ENCODE measurements around the gene TRPM6.

Gene TRPM6

DNA sequence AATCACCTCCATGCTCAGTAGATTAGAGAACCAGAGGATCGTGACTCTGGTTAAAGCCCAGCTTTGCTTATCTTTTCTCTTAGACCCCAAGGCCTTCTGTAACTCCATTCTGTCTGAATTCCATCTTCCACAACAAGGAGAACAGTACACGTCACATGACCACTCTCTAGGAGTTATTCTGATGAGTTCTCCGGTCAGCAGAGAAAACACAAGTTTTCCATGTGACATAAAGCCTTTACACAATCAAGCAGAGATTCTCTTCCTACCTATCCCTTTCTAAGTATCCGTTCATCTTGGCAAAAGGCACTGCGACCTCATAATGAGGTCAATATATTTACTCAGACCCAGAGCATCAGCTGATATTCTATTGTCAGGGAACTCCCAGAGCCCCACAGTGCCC lies 112.3 kb downstream of the TRPM6 start:
- DNase-seq (ENCODE audit: low spot score): no peak

DNA sequence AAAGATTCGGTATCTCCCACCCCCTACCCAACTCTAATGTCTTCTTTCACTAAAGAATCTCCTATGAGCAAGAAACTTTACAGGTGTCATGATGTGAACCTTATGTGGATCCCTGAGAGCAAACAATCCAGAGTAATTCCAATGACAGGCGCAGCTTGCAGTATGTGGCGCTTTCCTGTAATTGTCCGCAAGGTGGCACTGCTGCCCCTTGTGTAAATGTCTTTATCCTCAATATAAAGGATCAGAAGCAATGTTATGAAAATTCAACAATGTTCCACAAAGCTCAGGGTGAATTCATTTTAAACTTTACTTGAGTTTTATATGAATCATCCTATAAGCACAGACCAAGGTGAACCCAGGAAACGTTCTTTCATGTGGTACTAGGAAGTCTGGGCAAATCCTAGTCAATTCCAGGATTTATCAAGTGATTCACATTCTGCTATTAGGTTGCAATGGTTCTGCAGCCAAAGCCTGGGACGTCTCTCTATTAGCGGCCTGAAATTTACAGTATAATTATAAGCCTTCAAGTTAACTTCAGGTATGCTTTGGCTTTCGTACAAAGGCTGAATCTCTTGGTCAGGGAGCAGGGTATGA lies 113.7 kb downstream of the TRPM6 start:
- DNase-seq (ENCODE audit: low spot score): peak; percentile 82

DNA sequence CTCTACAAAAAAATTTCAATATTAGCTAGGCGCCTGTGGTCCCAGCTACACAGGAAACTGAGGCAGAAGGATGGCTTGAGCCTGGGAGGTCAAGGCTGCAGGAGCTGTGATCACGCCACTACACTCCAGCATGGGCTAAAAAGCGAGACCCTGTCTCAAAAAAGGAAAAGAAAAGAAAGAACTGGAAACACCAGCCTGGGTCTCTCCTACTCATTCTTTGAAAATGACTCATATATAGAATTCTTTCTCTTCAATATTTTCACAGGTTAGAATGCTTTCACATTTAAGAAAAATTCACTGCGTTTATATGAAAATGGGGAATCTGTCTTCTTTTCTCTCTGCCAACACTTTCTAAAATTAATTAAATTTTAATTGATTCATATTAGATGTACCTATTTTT lies 115.6 kb downstream of the TRPM6 start:
- no peak for DNase-seq (ENCODE audit: low spot score)

DNA sequence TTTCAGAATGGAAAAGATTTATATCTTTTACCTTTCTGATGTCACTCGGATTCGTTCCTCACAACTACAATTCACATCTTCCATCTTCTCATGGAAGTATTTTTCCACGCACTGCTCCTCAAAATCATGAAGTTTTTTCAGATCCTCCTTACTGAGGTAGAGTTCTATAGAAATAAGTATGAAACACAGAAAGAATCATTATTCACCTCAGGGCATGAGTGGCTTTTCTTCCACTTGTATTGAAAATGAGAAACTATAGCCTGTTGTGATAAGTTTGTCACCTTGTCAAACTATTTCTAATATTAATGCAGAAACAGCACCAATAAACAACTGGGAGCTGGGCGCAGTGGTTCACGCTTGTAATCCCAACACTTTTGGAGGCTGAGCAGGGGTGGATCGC lies 116.0 kb downstream of the TRPM6 start:
- DNase-seq (ENCODE audit: low spot score): no peak

DNA sequence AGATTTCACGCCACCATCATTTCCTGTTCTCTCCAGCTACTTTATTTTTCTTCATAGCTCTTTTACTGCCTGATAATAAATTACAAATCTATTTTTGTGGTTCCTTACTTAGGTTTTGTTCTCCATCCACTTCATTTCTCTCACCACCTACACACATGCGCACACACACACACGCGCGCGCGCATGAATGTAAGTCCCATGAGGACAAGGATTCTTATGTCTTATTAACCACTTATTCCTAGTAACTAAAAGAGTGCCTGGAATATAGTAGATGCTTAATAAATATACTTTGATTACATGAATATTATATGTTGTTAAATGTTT lies 116.5 kb downstream of the TRPM6 start:
- DNase-seq (ENCODE audit: low spot score): no peak

DNA sequence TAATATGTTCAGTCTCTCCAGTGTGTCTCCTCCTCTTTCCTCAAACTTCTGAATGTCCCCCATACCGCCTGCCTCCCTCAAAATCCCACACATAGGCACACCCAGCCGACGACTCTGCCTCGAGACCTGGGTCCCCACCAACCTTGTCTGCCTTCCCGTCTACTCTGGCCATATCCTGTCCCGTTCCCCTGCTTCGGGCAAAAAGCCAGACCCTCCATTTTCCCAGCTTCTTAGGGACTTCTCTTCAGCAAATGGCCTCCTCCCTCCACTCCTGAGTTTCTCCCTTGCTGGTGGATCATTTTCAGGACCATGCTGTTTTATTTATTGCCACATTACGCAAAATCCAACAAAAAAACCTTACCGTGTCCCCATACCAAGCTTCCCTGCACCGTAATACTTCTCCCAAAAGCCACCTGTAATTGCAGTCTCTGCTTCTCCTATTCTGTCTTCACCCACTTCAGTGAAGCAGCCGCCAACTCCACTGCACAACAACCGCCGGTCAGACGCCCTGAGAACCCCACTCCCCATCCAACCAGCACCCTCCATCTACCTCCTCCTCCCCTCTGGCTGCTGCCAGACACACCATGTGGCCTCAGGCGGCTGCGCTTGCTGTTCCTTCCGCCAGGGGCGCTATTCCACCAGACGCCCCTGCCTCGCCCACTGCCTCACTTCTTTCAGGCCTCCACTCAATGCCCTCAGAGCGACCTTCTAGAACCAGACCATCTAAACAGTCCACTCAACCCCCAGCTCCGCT lies 117.0 kb downstream of the TRPM6 start:
- DNase-seq (ENCODE audit: low spot score): no peak

DNA sequence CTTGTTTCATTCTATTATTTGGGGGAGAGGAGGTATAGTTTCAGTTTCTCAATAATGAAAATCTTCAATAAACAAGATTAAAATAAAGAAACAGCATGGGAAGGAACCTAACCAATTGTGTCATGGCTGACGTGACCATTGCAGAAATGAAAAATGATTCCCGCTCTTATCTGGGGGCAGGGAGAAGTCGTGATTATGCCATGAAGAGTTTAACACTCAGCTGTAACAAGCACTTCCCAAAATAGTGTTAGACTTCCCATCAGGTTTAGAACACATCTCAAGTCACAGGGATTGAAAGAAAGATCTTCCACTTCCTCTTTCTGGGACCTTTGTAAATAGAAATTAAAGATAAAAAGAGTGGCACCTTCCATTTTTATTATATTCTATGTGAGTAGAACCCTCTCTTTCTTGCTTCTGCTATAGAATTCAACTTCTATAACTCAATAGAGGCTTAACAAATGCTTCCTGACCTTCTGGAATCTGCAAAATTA lies 122.2 kb downstream of the TRPM6 start:
- no peak for DNase-seq (ENCODE audit: low spot score)

DNA sequence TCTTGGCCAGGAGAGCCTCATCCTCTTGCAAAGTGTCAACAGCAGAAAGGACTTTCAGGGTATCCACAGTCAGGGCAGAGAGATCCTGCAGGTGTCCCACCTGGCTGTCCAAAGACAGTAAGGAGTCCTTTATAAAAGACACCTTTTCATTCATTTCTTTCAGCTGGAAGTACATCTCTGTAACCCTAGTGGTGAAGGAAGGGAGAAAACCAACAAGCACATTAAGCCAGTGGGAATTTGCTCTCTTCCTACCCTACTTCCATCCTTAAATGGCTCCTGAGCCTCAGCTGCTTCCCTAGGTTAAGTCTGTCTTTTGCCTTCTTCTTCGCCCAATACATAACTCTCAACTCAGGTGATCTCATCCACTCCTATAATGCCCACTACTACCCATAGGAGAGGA lies 124.8 kb downstream of the TRPM6 start:
- no peak for DNase-seq (ENCODE audit: low spot score)

DNA sequence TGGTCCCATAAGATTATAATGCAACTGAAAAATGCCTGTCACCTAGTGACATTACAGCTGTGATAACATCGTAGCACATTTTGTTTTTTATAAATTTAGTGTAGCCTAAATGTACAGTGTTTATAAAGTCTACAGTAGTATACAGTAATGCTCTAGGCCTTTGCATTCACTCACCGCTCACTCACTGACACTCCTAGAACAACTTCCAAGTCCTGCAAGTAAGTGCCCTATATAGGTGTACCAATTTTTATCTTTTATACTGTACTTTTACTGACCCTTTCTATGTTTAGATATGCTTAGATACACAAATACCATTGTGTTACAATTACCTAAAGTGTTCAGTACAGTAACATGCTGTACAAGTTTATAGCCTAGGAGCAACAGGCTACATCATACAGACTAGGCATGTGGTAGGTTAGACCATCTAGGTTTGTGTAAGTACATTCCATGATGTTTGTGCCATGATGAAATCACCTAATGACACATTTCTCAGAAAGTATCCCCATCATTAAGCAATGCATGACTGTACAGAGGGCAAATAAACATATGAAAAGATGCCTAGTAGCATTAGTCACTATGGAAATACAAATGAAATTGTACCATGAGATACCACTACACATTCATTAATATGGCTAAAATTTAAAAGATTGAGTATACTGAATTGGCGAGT lies 127.6 kb downstream of the TRPM6 start:
- DNase-seq (ENCODE audit: low spot score): peak; percentile 79

DNA sequence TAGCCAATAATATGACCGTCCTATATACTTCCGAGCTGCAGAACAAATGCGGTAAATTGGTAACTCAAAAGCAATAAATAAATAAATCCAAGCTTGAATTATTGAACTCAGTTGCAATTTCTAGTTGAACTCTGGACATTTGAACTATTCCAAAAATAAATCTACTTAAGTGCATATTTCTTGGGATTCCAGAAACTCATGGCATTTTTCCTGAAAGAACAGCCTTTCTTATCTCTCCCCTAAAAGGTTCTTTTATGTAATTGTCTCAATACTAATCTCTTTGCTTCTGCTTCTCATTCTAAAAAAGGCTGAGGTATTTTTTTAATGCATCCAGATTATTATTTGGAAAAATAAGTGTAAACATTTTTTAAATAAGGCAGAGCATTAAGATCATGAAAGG lies 131.7 kb downstream of the TRPM6 start:
- DNase-seq (ENCODE audit: low spot score): no peak

DNA sequence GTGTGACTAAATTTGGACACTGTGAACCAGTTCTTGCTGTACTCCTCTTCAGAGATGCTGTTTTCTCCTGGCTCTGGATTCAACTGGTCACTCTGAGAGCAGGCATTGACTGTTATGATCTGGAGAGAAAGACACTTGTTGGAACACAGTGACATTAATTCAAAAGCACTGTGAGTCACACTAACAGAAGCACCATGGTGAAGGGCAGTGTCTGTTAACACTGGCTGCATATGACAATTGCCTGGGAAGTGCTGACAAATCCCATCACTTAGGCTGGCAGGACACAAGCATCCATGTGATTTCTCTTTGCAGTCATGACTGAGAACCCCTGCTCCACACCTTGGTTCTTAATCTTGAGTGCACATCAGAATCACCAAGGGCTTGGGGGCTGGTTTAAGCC lies 132.4 kb downstream of the TRPM6 start:
- no peak for DNase-seq (ENCODE audit: low spot score)

DNA sequence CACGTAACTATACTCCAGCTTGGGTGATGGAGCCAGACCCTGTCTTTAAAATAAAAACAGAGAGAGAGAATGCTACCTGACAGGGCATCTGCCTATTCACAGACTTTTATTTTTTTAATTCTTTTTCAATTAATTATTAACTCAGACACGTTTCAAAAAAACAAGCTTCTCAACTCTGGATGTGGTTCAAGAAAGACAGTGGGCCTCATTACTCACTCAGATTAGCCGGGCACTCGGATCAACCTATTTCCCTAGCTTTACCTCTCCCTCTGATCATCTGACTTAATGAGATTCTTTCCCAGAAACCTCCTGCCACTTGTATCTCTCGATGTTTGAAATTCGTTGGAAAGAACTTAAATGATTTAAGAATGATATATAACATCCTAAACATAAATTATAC lies 134.1 kb downstream of the TRPM6 start:
- no peak for DNase-seq (ENCODE audit: low spot score)

DNA sequence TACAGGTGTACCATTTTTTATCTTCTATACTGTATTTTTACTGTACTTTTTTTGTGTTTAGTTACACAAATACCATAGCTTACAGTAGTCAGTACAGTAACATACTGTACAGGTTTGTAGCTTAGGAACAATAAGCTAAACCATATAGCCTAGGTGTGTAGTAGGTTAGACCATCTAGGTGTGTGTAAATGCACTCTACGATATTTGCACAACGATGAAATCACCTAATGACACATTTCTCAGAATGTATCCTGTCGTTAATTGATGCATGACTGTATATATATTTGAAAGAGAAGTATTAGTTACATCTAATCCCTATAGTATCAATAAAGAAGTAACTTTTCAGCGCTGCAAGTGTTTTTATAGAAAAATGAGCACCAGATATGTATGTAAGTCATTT lies 138.8 kb downstream of the TRPM6 start:
- DNase-seq (ENCODE audit: low spot score): no peak

DNA sequence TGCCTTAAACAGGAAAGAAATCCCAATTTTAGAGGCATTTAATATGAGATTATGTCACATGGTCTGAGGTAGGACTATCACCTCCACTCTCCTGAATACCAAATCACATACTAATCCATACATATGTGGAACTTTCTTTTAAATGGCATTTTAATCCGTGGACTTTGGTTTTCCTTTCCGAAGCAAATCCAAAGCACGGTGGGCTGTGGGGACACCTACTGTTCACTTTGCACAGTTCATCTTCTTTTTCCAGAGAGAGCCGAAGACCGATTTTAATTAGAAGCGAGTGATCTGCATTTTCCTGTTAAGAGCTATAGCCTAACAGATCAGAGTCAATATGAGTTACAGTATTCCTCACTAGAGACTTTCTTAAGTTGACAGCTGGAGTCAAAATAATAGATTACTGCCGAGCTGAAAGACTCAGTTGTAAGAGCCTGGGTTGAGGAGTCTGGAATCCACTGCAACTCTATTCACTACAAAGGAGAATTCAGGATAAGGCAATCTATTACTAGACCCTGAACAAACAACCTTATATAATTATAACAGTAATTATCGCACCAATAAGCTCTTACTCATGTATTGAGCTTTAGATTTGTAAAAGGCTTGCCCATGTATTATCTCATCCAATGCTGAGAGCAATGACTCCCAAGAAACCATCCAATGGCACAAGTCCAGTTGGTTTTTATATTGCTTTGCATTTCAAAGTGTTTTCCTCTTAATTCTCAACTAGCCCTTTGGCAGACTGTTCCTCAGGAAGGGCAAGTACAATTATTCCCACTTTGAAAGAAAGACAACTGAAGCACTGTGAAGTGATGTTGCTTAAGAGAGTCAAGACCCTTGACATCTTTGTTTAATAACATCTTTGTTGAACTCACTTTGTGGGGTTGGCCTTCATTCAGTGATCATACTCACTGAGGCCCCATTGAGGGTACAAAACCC lies 144.7 kb downstream of the TRPM6 start:
- peak; percentile 19 for DNase-seq (ENCODE audit: low spot score)

DNA sequence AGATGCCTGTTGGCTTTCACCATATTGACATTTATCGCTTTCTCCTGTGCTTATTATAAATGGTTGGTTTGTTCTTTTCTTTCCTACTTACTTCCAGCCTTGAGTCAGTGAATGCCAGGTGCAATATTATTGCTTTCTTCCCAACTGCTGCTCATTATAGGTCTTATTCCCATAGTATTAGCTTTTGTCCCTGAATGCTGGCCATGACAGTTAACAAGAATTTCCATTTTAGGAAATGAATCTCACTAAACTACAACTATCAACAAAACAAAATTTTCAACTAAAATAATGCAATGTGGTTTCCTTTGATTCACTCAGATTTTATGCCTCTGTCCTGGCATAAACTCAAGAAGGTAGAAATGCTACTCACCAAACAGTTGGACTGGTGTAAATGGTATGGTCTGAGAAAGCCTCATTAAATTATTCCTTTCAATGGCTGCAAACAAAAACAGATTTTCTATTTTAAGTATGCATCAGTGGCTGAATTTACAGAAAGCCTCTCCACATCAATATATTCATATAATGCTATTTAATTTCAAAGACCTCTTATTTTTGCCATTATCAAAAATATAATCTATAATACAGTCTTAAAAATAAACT lies 145.4 kb downstream of the TRPM6 start:
- DNase-seq (ENCODE audit: low spot score): no peak

DNA sequence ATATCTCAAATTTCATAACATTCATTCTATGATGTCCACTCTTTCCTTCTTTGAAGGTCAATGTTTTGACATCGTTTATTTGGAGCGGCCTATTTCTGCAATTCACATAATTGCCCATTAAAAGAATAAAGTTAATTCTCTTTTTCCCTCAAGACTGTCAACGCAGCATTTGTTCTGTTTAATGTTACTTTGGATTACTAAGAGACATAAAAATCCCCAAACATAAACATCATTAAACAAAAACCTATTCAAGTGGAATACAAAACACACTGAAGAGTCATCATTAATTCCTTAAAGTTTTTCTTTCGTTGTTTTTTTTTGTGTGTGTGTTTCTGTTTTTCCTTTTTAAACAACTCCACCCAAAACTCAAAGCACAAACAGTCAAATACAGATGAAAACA lies 151.1 kb downstream of the TRPM6 start:
- DNase-seq (ENCODE audit: low spot score): no peak

DNA sequence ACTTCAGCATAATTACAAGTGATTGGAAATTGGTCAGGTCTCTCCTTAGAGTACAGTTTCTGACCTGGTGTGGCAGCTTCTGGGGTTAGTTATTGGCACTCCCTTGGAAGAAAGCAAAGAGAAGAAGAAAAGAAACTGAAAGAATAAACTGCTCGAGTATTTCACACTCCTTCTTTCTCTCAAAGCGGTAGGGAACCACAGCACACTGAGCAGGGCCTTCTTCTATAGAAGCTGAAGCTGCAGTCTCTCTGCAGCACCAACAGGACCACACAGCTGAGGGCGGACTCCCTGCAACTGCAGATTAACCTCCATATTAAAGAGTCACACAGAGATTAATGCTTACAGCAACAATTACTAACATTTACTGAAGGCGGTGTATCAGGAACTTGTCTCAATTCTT lies 152.0 kb downstream of the TRPM6 start:
- DNase-seq (ENCODE audit: low spot score): no peak

DNA sequence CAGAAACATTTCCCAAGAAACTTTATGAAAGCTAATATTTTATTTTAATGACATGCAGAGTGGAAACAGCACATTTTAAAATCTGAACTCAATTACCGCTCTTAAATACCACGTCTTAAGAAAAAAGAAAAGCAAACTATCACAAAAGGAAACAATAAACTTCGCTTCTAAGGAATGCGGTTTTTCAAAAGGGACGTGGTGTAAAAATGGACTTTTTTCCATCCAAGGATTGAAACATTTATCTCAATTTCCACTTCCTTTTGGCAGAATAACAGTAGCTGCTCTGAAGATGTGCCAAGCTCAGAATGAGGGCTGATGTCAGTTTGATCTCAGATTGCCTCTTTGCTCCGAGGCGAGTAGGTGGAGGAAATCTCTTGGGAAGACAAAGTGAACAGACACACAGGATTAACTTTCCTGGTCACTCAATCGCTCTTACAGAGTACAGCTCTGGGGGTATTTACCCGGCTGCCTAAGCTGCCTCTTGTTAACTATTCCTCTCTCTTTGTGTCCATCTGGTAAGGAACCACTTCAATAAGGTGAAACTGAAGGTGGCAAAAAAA lies 158.5 kb downstream of the TRPM6 start:
- no peak for DNase-seq (ENCODE audit: low spot score)

DNA sequence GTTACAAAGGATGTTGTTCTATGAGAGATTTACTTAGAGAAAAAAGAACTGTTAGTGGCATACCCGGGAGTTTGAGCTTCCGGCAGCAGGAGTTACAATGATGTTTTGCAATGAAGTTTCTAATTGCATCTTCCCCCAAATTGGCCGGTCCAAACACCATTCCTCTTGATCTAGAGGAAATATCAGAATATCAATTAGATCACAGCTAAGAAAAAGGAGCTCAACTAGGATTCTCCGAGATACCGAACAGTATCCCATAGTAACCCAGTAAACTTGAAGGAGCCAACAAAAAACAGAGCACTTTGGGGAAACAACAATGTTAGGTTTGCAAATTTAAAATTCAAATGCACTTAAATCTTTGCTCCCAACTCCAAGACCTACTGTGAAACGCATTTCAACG lies 159.5 kb downstream of the TRPM6 start:
- no peak for DNase-seq (ENCODE audit: low spot score)

DNA sequence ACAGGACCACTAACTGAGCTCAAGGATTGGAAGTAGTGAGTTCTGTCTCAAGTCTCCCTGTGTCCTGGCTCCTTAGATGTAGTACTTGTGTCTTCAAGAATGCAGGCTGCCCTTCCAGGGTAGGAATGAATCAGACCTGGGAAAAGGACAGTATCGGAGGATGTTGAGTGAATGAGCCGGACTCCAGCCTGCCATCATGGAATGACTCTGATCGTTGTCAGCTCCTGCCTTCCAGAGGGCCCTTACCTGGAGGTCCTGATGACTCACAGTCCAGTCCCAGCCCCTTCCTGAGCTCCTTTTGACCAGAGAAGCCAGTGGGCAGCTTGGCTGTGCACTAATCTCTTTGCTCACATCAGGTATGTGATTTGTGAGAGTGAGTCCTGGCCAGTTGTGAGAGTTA lies 161.1 kb downstream of the TRPM6 start:
- DNase-seq (ENCODE audit: low spot score): no peak

DNA sequence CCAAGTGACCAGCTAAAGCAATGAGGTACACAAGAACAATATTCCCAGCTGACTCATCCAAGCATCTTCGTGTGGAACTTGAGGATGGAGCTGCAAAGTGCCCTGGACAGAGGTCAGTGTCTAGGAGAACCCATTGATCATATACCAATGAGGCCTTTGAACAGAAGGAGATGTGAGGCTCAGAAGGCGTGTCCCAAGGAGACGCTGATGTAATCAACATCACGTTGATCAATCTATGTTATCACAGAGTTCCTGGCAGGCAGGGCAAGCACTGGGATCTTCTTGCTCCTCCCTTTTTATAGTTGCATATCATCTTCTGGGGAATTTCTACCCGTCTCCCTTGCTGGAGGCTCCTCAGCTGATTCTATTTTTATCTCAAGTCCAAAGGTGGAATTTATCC lies 163.4 kb downstream of the TRPM6 start:
- no peak for DNase-seq (ENCODE audit: low spot score)
